ENCODE results near the gene CAP1.
"Not testable (repeated sequence)": the region's sequence is repeated elsewhere in the genome, so short reads cannot be mapped to it uniquely, and the experiment has no call there.

Gene CAP1

DNA sequence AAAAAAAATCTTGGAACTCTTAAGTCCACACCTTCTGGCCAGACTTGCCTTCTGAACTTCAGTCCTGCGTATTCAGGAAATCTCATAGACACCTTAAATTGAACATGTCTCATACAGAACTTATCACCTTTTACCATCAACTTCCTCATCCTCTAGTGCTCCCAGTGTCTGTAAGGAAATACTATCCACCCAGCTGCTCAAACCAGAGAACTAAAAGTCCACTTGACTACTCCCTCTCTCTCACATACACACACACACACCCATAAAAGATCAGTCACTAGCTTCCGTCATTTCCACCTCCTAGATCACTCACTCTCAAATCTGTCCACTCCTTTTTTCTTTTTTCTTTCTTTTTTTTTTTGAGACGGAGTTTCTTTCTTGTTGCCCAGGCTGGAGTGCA lies 10.9 kb upstream of the CAP1 start:
- DNase-seq (ENCODE audit: low read depth): no peak
- H3K4me3 ChIP-seq (ENCODE audit: low read depth, low read length): no peak overlapping the region

DNA sequence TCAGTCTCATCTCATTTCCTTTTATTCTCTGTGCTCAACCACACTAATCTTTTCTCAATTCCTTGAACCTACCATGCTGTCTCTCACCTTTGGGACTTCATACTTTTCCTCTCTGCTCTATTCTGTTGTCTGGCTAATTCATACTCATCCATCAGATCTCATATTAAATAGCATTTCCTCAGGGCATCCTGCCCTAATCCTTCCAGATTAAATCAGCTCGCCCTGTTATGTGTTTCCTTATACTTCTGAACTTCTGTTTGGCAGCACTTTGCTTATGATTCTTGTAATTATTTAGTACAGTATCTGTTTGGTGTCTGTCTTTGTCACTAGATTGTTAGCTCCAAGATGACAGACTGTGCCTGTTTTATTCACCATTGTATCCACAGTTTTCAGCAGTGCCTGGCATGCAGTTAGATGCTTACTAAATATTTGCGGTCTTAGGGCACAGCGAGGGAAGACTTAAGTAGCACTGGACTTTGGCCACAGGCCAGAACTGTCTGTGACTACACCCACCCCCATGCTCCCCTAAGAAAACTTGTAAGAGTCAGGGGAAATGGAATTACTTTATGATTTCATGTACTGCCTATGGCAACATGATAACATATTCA lies 9.9 kb upstream of the CAP1 start:
- no peak for DNase-seq (ENCODE audit: low read depth)

DNA sequence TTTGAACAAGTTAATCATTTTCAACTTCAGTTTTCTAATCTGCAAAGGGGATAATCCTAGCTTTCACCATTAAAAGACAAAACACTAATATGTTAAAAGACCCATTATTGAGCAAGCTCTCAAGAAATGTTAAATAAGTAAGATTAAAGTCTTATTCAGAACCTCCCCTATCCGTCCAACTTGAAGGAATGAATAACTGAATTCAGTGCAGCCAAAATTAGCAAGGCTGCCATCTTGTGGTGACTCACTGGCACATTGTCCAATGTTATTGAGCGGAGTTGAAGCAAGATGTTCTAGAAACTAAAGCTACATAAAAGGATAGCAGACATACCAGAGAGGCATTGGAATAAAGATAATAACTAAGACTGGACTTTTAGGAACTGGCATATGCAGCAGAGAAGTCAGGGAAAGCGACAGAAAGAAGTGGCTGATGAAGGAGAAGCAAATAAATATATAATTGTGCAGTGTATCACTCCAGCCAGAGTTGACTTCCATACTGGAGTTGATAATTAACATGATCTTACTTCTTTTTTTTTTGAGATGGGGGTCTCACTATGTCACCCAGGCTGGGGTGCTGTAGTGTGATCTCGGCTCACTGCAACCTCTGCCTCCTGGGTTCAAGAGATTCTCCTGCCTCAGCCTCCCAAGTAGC lies 8.2 kb upstream of the CAP1 start:
- DNase-seq (ENCODE audit: low read depth): no peak
- H3K4me3 ChIP-seq (ENCODE audit: low read depth, low read length): no peak overlapping the region

More for the DNA sequence above, 9.9 kb upstream of the CAP1 start:
- no peak overlapping the region for H3K4me3 ChIP-seq (ENCODE audit: low read depth, low read length)

DNA sequence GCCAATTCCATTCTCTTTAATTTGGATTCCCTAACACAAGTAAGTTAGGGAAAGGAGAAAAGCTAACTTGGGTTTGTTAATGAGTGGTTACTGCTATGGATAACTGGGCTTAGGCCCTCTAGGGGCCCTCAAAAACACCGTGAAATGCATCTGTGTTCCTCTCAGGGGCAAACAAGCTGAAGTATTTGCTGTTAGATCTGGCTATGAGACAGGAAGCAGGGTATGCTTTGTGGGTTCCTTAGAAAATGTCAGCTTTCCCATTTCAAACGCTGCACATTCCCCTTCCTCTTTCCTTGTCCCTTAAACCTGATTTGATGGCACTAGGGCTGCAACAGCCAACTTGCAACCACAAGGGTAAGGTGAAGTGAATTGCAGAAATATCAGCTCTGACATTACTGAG lies 5.7 kb upstream of the CAP1 start:
- H3K4me3 ChIP-seq (ENCODE audit: low read depth, low read length): no peak overlapping the region
- DNase-seq (ENCODE audit: low read depth): no peak

DNA sequence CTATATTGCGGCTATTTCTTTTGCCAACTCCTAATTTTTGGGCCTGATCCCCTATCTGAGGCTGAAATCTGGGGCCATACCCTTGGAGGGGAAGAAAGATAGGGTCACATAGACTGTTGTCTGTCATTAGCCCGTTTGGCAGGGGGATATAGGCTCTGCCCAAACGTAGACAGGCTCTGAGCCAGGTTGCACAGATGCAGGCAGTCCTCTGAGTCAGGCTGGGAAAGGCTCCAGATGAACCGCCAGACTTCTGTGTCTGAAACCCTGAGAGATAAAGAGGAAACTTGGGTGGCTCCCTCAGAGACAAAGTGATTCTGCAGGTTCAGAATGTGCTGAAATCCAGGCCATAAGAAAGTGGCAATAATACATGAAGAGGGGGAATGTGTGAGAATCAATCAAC lies 4.0 kb upstream of the CAP1 start:
- no peak overlapping the region for H3K4me3 ChIP-seq (ENCODE audit: low read depth, low read length)
- DNase-seq (ENCODE audit: low read depth): peak; percentile 53

DNA sequence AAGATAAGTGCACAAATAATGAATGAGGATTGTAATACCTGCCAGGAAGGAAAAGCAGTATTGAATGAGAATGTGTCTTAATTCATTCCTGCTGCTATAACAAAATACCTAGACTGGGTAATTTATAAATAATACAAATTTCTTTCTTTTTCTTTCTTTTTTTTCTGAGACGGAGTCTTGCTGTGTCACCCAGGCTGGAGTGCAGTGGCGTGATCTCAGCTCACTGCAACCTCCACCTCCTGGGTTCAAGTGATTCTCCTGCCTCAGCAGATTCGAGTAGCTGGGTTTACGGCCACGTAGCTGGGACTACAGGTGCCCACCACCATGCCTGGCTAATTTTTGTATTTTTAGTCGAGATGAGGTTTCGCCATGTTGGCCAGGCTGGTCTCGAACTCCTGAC lies 3.3 kb upstream of the CAP1 start:
- not testable (repeated sequence) for H3K4me3 ChIP-seq (ENCODE audit: low read depth, low read length); DNase-seq (ENCODE audit: low read depth)

DNA sequence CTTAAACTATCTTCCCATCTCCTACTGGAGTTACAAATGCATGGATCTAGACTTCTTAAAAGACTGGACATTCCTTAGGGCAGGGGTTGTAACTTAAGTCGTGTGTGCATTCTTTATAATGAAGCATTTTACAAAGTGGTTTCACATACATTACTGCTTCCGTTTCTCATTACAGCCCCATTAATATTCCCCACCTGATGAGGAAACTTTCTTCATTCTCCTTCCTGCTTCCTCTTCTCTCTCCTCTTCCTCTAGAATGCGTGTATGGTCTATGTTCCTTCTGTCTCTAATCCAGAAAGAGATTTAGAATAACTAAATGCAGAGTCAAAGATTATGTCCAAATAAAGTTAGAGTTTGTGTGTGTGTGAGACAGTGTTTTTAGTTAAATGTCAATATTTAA lies 1.8 kb upstream of the CAP1 start:
- no peak for DNase-seq (ENCODE audit: low read depth)
- H3K4me3 ChIP-seq (ENCODE audit: low read depth, low read length): no peak overlapping the region

DNA sequence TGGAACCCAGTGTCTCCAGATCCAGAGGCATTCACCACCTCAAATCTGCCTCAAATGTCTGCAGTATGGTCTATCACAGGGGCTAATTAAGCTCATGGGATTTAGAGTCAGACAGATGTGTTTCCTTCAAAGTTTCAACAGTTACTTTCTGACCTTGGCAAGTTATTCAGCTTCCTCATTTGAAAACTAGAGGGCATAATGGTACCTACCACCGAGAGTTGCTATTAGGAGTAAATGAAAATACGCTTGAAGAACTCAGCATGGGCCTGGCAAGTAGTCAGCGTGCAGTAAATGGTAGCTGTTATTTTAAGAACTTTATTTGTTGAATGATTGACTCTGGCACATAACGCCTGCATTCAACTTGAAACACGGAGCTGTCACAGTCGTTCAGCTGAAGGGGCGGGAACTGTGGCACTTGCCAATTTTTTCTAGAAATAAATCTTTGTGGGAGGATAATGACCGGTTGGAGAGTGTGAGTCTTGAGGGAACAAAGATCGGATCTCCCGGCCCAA lies 1.2 kb upstream of the CAP1 start:
- H3K4me3 ChIP-seq (ENCODE audit: low read depth, low read length): peak overlapping the region; percentile 89
- no peak for DNase-seq (ENCODE audit: low read depth)

DNA sequence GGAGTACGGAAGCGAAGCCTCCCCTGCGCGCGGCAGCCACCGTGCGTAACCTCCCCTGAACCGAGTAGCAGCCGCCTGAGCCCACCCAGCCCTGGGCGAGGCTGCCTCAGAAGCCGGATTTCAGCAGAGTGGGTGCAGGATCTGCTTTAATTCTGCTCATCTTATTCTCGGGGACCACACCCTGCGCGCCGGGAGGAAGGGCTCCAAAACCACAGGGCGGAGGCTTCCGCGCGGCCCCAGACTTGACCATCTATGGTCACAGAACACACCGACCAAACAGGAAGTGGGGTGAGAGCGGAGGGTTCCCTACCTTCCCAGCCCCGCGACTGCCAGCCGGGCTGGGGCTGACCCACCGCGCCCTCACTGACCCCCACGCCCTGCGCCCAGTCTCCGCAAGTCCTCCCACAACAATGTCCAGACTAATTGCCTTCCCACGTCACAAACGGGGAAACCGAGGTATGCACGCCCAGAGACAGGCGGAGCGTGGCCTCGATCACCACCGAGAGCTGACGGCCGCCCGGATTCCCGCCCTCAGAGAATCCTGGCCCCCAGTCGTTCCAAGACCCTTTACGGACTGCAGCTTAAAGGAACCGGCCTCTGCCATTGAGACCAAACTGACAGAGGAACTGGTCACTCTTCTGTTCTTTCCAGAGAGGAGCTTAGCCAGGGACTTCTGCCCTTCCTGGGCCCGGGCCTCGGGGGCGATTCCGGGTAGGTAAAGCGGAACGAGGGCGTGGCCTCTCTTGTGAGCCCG lies 595 bp upstream of the CAP1 start:
- peak; percentile 67 for DNase-seq (ENCODE audit: low read depth)
- H3K4me3 ChIP-seq (ENCODE audit: low read depth, low read length): peak overlapping the region; percentile 89

DNA sequence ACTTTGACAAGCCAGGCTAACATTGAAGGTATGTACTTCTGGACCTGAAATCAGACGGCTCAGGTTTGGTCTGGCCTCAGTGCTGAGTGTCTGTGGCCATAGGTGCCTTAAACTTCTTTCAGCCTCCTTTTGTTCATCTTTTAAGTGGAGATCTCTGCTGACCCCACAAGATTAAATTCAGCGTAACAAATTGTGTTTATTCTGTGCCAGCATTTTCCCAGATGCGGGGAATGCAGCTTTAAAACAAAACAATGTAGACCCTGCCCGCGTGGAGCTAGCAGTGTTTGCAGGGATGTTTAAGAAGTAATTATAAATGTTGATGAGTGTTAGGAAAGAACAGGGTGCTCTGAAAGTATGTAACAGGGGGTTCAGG lies 923 bp downstream of the CAP1 start:
- DNase-seq (ENCODE audit: low read depth): no peak
- peak overlapping the region; percentile 89 for H3K4me3 ChIP-seq (ENCODE audit: low read depth, low read length)

DNA sequence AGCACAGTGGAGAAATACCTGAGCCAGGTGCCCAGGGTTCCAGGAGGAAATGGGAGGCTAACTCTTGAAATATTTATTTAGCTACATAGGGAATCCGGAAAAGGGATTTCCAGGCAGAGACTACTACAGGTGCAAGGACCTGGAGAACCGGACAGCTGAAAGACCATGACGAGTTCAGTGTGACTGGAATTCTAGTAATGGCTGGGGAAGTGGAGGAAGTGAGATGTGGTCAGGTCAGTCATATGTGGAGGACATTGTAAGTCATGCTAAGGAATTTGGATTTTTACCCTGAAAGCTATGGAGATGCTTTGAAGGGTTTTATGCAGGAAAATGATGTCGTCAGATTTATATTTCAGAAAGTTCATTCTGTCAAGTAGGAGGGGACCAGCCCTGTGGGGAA lies 1.8 kb downstream of the CAP1 start:
- peak overlapping the region; percentile 89 for H3K4me3 ChIP-seq (ENCODE audit: low read depth, low read length)
- no peak for DNase-seq (ENCODE audit: low read depth)

DNA sequence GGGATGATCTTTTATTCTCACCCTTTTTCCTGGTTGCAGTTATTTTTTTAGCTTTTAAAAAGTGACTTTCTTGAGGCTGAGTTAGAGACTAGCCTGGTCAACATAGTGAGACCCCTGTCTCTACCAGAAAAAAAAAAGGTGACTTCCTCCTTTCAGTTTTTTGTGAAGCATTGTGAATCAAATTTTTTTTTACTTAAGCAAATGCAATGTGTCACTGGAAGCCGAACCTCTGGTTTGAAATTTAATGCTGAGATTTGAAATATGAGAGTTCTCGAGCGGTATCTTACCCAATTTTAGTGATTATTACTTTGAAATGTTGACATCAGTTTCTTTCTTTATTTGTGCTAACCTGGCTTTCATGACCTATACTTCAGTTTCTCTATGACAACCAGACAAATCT lies 3.6 kb downstream of the CAP1 start:
- no peak overlapping the region for H3K4me3 ChIP-seq (ENCODE audit: low read depth, low read length)
- DNase-seq (ENCODE audit: low read depth): no peak

DNA sequence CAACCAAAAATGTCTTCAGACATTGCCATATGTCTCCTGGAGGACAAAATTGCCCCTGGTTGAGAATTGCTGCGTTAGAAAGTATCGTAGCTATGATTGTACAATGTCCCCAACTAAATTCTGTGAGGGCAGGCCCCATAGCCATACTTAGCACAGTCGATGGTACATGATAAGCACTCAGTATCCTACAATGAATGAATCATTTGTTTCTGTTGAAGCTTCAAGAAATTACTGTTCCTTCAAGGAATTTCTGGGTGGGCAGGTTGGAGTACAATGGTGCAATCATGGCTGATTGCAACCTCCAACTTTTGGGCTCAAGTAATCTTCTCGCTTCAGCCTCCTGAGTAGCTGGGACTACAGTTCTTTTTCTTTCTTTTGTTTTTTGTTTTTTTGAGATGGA lies 4.7 kb downstream of the CAP1 start:
- no peak for DNase-seq (ENCODE audit: low read depth)
- no peak overlapping the region for H3K4me3 ChIP-seq (ENCODE audit: low read depth, low read length)

DNA sequence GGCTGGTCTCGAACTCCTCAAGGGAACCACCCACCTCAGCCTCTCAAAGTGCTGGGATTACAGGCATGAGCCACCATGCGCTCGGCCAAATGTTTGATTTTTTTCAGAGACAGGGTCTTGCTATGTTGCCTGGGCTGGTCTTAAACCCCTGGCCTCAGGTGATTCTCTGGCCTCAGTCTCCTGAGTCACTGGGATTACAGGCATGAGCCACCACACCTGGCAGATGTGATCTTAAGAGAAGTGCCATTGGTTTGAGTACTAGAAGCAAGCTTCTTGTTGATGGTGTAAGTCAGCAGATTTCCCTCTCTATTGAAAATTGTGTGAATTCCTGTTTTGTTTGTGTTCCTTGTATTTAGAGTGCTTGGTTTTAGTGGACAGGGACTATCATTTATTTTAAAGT lies 5.2 kb downstream of the CAP1 start:
- no peak overlapping the region for H3K4me3 ChIP-seq (ENCODE audit: low read depth, low read length)
- DNase-seq (ENCODE audit: low read depth): no peak

DNA sequence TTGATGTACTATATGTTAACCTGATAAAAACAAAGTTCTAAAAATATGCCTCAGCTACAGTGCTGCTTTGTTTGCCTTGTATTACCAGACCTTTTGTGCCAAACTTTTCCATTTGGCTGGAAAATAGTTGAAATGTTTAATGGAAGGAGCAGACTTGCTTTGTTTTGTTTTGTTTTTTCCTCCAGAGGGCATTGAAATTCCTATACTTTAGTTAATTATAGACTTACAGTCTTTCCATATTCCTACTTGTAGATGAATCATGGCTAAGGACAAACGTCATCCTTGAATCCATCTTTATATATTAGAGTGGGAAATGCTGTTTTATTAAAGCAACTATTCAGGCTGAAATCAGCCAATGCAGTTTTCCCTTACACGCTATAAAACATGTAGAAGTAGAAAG lies 6.7 kb downstream of the CAP1 start:
- no peak overlapping the region for H3K4me3 ChIP-seq (ENCODE audit: low read depth, low read length)
- no peak for DNase-seq (ENCODE audit: low read depth)

DNA sequence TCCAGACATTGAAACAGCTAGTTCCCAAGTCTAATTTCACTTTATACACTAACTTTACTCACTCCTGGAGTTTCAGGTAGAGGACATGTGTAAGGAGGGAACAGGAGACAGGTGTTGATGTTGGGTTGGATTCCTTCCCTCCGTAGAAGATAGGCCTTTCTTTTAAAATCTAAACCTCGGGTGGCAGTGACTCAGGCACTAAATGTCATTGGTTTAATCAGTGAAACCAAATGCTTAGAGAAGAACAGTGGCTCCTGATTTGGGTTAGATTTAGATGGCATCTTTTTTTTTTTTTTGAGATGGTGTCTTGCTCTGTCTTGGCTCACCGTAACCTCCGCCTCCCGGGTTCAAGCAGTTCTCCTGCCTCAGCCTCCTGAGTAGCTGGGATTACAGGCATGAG lies 7.2 kb downstream of the CAP1 start:
- no peak for DNase-seq (ENCODE audit: low read depth)

DNA sequence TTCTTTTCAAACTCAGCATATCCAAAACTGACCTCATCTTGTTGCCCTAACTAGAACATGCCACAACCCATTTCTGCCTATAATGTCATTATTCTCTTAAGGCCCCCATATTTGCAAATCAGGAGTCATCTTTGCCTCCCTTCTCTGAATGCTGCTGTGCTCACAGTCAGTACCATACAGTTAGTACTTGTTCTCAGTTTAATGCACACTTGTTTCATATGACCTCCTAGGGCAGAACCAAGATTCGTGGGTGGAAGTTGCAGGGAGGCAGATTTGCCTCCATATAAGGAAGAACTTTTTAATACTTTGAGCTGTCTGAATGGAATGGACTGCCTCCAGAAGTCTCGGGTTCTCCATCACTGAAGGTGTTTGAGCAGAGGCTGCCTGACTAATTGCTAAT lies 9.2 kb downstream of the CAP1 start:
- no peak overlapping the region for H3K4me3 ChIP-seq (ENCODE audit: low read depth, low read length)
- DNase-seq (ENCODE audit: low read depth): no peak

More for the DNA sequence above, 7.2 kb downstream of the CAP1 start:
- no peak overlapping the region for H3K4me3 ChIP-seq (ENCODE audit: low read depth, low read length)

DNA sequence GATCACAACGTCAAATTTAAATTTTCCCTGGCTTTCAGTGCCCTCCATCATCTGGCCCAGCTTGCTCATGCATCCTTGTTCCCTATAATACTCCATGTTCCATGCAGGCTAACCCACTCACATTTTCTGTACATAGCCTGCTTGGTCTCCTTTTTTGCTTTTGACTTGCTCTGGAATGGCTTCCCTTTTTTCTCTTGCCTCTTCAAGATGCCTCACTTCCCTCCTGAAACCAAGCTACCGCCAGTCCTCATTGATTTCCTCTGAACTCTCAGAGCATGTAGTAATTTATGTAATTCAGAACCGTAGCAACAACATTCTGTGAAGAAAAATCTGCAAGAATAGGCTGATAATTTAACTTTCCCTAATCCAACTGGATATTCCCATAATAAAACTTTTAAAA lies 10.3 kb downstream of the CAP1 start:
- no peak for DNase-seq (ENCODE audit: low read depth)

DNA sequence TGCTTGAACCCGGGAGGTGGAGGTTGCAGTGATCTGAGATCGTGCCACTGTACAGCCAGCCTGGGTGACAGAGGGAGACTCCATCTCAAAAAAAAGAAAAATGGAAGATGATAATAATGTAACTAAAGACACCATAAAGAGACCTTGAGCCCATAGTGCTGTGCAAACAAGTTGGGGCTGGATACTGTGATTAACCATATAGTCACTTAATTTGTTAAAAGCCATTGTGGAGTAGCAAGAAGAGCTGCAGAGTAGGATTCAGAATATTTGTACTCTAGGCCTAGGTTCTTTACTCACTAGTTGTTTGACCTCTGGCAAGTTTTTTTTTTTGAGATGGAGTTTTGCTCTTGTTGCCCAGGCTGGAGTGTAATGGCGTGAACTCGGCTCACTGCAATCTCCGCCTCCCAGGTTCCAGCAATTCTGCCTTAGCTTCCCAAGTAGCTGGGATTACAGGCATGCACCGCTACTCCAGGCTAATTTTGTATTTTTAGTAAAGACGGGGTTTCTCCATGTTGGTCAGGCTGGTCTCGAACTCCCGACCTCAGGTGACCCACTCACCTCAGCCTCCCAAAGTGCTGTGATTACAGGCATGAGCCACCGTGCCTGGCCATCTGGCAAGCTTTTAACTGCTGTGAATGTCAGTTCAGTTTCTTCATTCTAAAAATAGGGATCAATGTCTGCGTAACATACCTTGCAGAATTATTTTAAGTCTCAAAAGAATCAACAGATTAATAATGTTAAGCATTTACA lies 12.8 kb downstream of the CAP1 start:
- H3K4me3 ChIP-seq (ENCODE audit: low read depth, low read length): no peak overlapping the region
- DNase-seq (ENCODE audit: low read depth): no peak

More for the DNA sequence above, 10.3 kb downstream of the CAP1 start:
- H3K4me3 ChIP-seq (ENCODE audit: low read depth, low read length): no peak overlapping the region

All from skeletal muscle cell (primary cell).